Activated CD4-positive, alpha-beta memory T cell treated with anti-CD3 and anti-CD28 coated beads for 36 hours (primary cell): ENCODE data around the gene TRAPPC12. TPM values are rescaled to one million over a fixed set of nuclear protein-coding genes. Genes with fewer than 3 reads are reported as not detected.
"Not testable (repeated sequence)": the region's sequence is repeated elsewhere in the genome, so short reads cannot be mapped to it uniquely, and the experiment has no call there.

Experiments used
- CTCF ChIA-PET: fragments of 350-600 bp; sonication (Branson Sonifier 250); formaldehyde crosslinking; loops from one replicate; lab custom pipeline; 2021; ENCODE audit warnings: antibody characterized with exemption, inconsistent platforms; lab: Charles Lee
- POLR2A ChIA-PET: fragments of 350-600 bp; sonication (Branson Sonifier 250); formaldehyde crosslinking; loops from one replicate; lab custom pipeline; 2021; ENCODE audit warnings: antibody characterized with exemption; lab: Charles Lee
- DNase-seq: peaks from one replicate; pipeline ENCODE4 v3.0.0-alpha.2; 2020
- H3K27ac Mint-ChIP-seq: one replicate; pipeline ENCODE4 v1.8.0; 2021; ENCODE audit warnings: mixed read lengths
- H3K27me3 Mint-ChIP-seq: one replicate; pipeline ENCODE4 v1.8.0; 2021; ENCODE audit warnings: mixed read lengths
- H3K36me3 Mint-ChIP-seq: one replicate; pipeline ENCODE4 v1.8.0; 2021; ENCODE audit warnings: mixed read lengths
- H3K4me1 Mint-ChIP-seq: one replicate; pipeline ENCODE4 v1.8.0; 2021; ENCODE audit warnings: low read depth, mixed read lengths
- H3K4me3 Mint-ChIP-seq: one replicate; pipeline ENCODE4 v1.8.0; 2021; ENCODE audit warnings: mild to moderate bottlenecking, mixed read lengths
- H3K9me3 Mint-ChIP-seq: one replicate; pipeline ENCODE4 v1.8.0; 2021; ENCODE audit warnings: mixed read lengths
- intact Hi-C: fragments of 100-400 bp; cut with micrococcal nuclease; formaldehyde crosslinking; loops from one replicate; pipeline ENCODE4 v1.15.1; 2023
- total RNA-seq, 2 experiments: library from RNA; stranded (reverse); gene quantifications; one replicate each; pipeline ENCODE4 v1.2.3, GENCODE V29; 2021

TRAPPC12 gene
- total RNA-seq, 2 experiments from 2014 or later = 61.4 to 64.3 TPM

DNA sequence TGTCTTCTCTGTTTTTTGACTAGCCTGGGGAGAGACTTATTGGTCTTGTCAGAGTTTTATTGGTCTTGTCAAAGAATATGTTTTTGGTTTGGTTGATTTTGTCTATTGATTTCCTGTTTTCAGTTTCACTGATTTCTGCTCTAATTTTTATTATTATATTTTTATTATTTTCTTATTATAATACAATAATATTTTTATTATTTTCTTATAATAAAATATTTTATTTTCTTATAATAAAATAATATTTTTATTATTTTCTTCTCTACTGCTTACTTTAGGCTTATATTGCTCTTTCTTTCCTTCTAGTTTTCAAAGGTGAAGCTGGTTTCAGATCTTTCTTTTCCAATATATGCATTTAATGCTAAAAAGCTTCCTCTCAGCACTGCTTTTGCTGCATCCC, 62.0 kb downstream of the TRAPPC12 start:
- peaks cover 2% of the 10 kb centered on the region for H3K36me3 Mint-ChIP-seq
- peaks cover 19% of the 10 kb centered on the region for H3K4me1 Mint-ChIP-seq
- H3K27me3 Mint-ChIP-seq = no peaks in the 10 kb centered on the region
- intact Hi-C loops = no loop called here
- no peak overlapping the region for H3K4me3 Mint-ChIP-seq
- H3K9me3 Mint-ChIP-seq = no peaks in the 10 kb centered on the region
- DNase-seq = no peak
- CTCF ChIA-PET = interaction anchor here (0.6 to 6.2 kb wide), 3 partner anchors 18 to 179 kb away, joined by 3 to 43 read pairs (median 3); no protein-coding TSS in a partner anchor
- POLR2A ChIA-PET = interaction anchor here (1.5 to 1.6 kb wide), 2 partner anchors 8 to 116 kb away, joined by 3 to 5 read pairs; partner anchors contain the start of gene RNASEH1
- H3K27ac Mint-ChIP-seq = no peak overlapping the region

DNA sequence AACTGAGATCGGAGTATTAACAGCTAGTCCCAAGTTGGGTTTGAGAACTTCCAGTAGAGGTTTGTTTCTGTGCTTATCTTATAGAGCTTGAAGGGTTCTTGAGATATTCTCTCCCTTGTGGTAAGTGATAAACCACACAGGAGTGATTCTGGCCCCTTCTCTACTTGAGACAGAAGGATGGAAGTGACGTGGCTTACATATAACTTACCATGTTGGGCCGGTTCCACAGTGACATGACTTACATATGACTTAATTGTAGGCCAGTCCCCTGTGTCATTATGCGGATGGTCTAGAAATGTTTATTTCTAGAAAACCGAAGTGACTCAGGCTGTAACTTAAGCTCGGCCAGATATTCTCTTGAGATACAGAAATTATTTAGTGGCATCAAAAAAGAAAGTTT, 62.7 kb downstream of the TRAPPC12 start:
- intact Hi-C loops = no loop called here
- no peaks in the 10 kb centered on the region for H3K27me3 Mint-ChIP-seq

DNA sequence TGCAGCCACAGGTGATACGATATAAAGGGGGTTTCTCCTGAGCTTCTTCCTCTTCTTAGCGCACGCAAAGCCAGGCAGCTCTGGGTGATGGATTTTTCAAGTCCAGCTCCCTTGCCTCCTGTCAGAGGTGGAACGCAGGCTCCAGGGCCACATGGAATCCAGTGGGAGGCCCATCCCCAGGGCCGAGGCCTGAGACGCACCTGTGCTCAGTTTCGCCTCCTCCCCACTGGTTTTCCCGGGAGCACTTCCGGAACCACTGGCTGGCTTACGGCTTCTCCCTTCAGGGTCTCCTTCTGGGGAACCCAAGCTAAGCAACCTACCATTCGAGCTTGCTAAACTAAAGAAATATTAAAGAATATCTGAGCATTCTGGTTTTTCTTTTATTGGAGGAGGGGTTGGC, 63.6 kb downstream of the TRAPPC12 start:
- H3K27ac Mint-ChIP-seq = no peak overlapping the region
- ChIA-PET POLR2A (interaction anchor here (1.5 kb wide), 1 partner anchor 9 kb away, joined by 3 read pairs; no protein-coding TSS in a partner anchor), CTCF (interaction anchor here (6.2 kb wide), 1 partner anchor 20 kb away, joined by 43 read pairs; no protein-coding TSS in a partner anchor)
- H3K4me3 Mint-ChIP-seq = no peak overlapping the region
- no peaks in the 10 kb centered on the region for H3K9me3 Mint-ChIP-seq
- peaks cover 19% of the 10 kb centered on the region for H3K4me1 Mint-ChIP-seq
- no peak for DNase-seq
- intact Hi-C loops = no loop called here
- H3K27me3 Mint-ChIP-seq = no peaks in the 10 kb centered on the region
- peaks cover 8% of the 10 kb centered on the region for H3K36me3 Mint-ChIP-seq

More for the DNA sequence above, 62.7 kb downstream of the TRAPPC12 start:
- no peak for DNase-seq
- no peak overlapping the region for H3K4me3 Mint-ChIP-seq
- no peaks in the 10 kb centered on the region for H3K9me3 Mint-ChIP-seq
- H3K27ac Mint-ChIP-seq = no peak overlapping the region
- peaks cover 2% of the 10 kb centered on the region for H3K36me3 Mint-ChIP-seq
- ChIA-PET CTCF (interaction anchor here (0.6 to 6.2 kb wide), 2 partner anchors 19 to 178 kb away, joined by 3 to 43 read pairs; no protein-coding TSS in a partner anchor), POLR2A (interaction anchor here (1.5 to 1.6 kb wide), 2 partner anchors 8 to 116 kb away, joined by 3 to 5 read pairs; partner anchors contain the start of gene RNASEH1)
- H3K4me1 Mint-ChIP-seq = peaks cover 19% of the 10 kb centered on the region

DNA sequence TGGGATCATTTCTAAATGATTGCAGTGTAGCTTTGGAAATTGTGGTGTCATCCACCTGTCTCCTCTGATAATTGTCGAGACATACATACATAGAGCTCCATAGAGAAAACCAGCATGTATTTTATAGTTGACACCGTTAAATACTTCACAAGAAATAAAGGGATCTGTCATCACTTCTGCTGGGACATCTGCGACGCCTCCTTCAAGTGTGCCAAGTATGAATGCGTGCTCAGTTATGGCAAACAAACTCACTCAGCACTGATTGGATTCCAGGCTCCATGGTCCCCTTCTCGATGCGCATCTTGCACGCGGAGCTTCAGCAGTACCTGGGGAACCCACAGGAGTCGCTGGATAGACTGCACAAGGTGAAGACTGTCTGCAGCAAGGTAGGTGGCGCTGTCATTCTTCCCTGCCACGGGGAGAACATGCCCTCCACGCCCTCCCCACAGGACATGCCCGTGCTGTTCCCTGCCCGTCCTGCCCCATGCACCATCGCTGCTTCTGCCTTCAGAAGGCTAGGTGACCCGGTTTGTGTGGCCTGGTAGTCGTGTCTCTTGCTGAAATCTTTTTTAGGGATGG, 64.1 kb downstream of the TRAPPC12 start:
- CTCF ChIA-PET = interaction anchor here (6.2 kb wide), 1 partner anchor 20 kb away, joined by 43 read pairs; no protein-coding TSS in a partner anchor

DNA sequence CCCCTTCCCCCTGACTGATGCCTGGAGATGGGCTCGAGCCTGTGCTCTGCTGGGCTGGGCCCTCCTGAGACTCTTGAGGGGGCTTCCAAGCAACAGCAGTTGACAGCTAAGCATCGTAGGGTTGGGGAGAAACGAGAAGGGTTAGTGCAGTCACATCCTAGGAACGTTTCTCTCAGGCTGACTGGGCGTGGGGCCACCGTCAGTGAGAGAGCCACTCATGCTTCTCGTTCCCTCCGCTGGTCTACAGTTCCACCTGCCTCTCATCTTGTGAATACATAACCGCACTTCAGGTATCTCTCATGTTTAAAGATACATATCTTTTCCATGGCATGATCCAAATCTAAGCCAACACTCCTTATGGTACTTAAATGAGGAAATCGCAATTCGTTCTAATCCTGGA, 66.4 kb downstream of the TRAPPC12 start:
- Mint-ChIP-seq H3K9me3 (no peaks in the 10 kb centered on the region), H3K36me3 (peaks cover 18% of the 10 kb centered on the region), H3K27ac (no peak overlapping the region), H3K4me1 (peaks cover 4% of the 10 kb centered on the region), H3K27me3 (no peaks in the 10 kb centered on the region), H3K4me3 (no peak overlapping the region)
- POLR2A ChIA-PET = no interaction called here
- CTCF ChIA-PET = interaction anchor here (1.4 kb wide), 1 partner anchor 22 kb away, joined by 5 read pairs; no protein-coding TSS in a partner anchor
- intact Hi-C loops = no loop called here
- no peak for DNase-seq

More for the DNA sequence above, 64.1 kb downstream of the TRAPPC12 start:
- Mint-ChIP-seq H3K36me3 (peaks cover 11% of the 10 kb centered on the region), H3K27me3 (no peaks in the 10 kb centered on the region), H3K27ac (no peak overlapping the region), H3K9me3 (no peaks in the 10 kb centered on the region), H3K4me3 (no peak overlapping the region), H3K4me1 (peaks cover 17% of the 10 kb centered on the region)
- DNase-seq = no peak
- intact Hi-C loops = no loop called here
- POLR2A ChIA-PET = no interaction called here

DNA sequence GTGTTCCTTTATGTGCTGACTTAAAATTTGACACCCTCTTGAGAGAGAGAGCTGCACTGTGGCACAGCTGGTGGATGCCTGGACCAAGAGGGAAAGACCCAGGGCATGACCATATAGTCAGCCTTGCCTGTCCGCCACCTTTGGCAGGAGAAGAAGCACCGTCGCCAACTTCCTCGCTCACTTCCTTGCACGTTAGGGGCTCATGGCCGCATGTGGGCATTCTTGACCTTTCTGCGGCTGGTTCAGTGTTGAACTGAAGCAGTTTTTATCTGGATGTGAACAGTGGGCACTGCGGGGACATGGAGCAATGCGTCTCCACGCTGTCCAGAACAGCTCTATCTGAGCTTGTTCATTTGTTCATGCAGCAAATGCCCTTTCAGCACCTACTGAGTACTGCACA, 66.9 kb downstream of the TRAPPC12 start:
- Mint-ChIP-seq H3K36me3 (peaks cover 21% of the 10 kb centered on the region), H3K27ac (no peak overlapping the region), H3K4me3 (no peak overlapping the region), H3K27me3 (no peaks in the 10 kb centered on the region), H3K4me1 (no peaks in the 10 kb centered on the region), H3K9me3 (no peaks in the 10 kb centered on the region)
- ChIA-PET CTCF (interaction anchor here (1.4 kb wide), 1 partner anchor 23 kb away, joined by 5 read pairs; no protein-coding TSS in a partner anchor), POLR2A (no interaction called here)
- intact Hi-C loops = no loop called here
- no peak for DNase-seq

DNA sequence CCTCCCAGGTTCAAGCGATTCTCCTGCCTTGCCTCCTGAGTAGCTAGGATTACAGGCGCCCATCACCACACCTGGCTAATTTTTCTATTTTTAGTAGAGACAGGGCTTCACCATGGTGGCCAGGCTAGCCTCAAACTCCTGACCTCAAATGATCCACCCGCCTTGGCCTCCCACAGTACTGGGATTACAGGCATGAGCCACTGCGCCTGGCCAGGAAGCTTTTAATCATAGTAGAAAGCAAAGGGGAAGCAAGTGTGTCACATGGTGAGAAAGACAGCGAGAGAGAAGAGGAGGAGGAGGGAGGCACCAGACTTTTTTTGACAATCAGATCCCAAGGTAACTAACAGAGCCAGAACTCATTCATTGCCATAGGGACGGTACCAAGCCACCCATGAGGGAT, 67.7 kb downstream of the TRAPPC12 start:
- peaks cover 21% of the 10 kb centered on the region for H3K36me3 Mint-ChIP-seq
- POLR2A ChIA-PET, H3K4me3 Mint-ChIP-seq, H3K27me3 Mint-ChIP-seq, H3K4me1 Mint-ChIP-seq, intact Hi-C loops, H3K27ac Mint-ChIP-seq, H3K9me3 Mint-ChIP-seq, DNase-seq: not testable (repeated sequence)
- CTCF ChIA-PET = interaction anchor here (1.4 kb wide), 1 partner anchor 23 kb away, joined by 5 read pairs; no protein-coding TSS in a partner anchor

DNA sequence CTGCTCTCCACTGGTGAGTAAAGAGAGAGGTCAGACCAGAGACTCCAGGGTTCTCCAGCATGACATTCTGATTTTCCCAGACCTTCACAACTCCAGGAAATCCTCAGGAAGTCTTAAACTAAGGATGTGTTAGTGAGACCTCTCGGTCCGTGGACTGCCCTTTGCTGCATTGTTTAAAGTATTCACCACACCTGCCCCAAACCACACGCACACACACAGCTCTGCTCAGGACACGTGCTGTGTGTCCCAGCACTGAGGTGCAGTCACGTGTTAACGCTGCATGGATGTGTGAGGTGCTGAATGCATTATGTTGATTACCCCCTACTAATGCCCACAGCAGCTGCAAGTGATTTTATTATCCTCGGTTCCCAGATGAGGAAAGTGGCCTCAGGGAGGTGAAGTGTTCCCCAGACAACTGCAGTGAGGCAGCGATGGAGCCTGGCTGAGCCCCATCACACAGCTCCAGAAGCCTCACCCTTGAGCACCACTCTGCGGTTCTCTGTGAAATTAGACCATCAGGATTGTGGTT, 68.4 kb downstream of the TRAPPC12 start:
- intact Hi-C loops = no loop called here
- CTCF ChIA-PET = interaction anchor here (1.8 kb wide), 1 partner anchor 14 kb away, joined by 5 read pairs; no protein-coding TSS in a partner anchor

DNA sequence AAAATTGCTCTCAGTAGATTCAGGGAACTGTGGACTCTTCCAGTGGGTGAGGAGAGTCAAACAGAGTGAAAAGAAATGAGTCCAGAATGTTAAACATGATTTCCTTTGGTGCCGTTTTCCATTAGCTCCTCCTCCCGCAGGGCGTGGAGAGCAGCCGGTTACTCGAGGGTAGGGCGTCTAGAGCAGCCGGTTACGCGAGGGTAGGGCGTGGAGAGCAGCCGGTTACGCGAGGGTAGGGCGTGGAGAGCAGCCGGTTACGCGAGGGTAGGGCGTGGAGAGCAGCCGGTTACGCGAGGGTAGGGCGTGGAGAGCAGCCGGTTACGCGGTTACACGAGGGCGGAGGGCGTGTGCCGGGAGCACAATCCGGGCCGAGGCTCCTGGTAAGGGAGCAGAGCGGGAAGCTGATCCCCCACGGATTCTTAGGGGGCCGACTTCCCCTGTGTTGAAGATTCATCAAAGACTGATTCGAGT, 69.0 kb downstream of the TRAPPC12 start:
- H3K4me1 Mint-ChIP-seq, DNase-seq, H3K27ac Mint-ChIP-seq, POLR2A ChIA-PET, H3K4me3 Mint-ChIP-seq, intact Hi-C loops, H3K9me3 Mint-ChIP-seq, H3K27me3 Mint-ChIP-seq: not testable (repeated sequence)
- peaks cover 21% of the 10 kb centered on the region for H3K36me3 Mint-ChIP-seq
- CTCF ChIA-PET = interaction anchor here (0.7 to 1.8 kb wide), 2 partner anchors 13 to 26 kb away, joined by 3 to 5 read pairs; no protein-coding TSS in a partner anchor

More for the DNA sequence above, 68.4 kb downstream of the TRAPPC12 start:
- H3K9me3 Mint-ChIP-seq = no peaks in the 10 kb centered on the region
- no peaks in the 10 kb centered on the region for H3K27me3 Mint-ChIP-seq
- H3K27ac Mint-ChIP-seq = no peak overlapping the region
- no peak overlapping the region for H3K4me3 Mint-ChIP-seq
- no peaks in the 10 kb centered on the region for H3K4me1 Mint-ChIP-seq
- no peak for DNase-seq
- H3K36me3 Mint-ChIP-seq = peaks cover 21% of the 10 kb centered on the region
- POLR2A ChIA-PET = no interaction called here

DNA sequence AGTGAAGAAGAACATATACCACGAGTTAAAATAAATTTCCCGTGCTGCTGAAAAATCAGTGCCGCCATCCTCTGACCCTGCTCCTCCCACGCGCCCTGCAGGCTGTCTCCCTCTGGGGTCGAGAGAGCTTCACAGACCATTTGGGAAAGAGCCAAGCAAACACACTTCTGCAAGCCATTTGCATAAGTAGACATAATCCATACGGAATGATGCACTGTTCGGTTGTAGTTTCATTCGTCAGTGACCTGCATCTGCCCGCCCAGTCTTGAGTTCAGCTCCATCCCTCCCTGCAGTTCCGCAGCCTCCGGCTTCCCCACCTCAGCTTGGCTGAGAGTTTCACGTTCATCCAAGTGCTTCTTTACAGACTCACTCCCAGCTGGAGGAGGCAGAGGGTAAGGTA, 69.6 kb downstream of the TRAPPC12 start:
- no peak for DNase-seq
- ChIA-PET POLR2A (no interaction called here), CTCF (interaction anchor here (0.7 to 1.8 kb wide), 2 partner anchors 13 to 26 kb away, joined by 3 to 5 read pairs; no protein-coding TSS in a partner anchor)
- H3K27ac Mint-ChIP-seq = no peak overlapping the region
- no peaks in the 10 kb centered on the region for H3K27me3 Mint-ChIP-seq
- H3K36me3 Mint-ChIP-seq = peaks cover 21% of the 10 kb centered on the region
- intact Hi-C loops = no loop called here
- H3K4me3 Mint-ChIP-seq = no peak overlapping the region
- H3K9me3 Mint-ChIP-seq = no peaks in the 10 kb centered on the region
- H3K4me1 Mint-ChIP-seq = no peaks in the 10 kb centered on the region

DNA sequence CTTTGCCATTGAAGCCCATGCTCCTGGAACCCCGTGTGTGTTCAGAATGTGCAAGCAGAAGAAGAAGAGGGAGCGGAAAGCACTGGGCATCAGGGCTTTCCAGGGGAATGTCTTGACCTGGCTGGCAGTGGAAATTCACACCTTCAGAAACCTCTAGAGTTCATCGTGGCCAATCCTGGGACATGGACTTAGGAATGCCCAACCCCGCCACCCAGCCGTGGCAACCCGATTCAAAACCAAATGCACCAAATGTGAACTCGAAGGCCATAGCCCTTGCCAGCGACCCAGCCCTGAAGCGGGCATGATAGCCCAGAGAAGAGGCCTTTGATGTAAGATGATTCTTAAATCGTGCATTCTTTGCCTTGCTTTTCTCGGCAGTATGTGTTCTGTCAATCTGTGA, 70.4 kb downstream of the TRAPPC12 start:
- no peaks in the 10 kb centered on the region for H3K27me3 Mint-ChIP-seq
- H3K36me3 Mint-ChIP-seq = peaks cover 21% of the 10 kb centered on the region
- H3K27ac Mint-ChIP-seq = no peak overlapping the region
- no peaks in the 10 kb centered on the region for H3K9me3 Mint-ChIP-seq
- H3K4me1 Mint-ChIP-seq = no peaks in the 10 kb centered on the region
- DNase-seq = no peak
- CTCF ChIA-PET = interaction anchor here (1.8 kb wide), 1 partner anchor 12 kb away, joined by 5 read pairs; no protein-coding TSS in a partner anchor
- intact Hi-C loops = no loop called here
- POLR2A ChIA-PET = no interaction called here
- H3K4me3 Mint-ChIP-seq = no peak overlapping the region

DNA sequence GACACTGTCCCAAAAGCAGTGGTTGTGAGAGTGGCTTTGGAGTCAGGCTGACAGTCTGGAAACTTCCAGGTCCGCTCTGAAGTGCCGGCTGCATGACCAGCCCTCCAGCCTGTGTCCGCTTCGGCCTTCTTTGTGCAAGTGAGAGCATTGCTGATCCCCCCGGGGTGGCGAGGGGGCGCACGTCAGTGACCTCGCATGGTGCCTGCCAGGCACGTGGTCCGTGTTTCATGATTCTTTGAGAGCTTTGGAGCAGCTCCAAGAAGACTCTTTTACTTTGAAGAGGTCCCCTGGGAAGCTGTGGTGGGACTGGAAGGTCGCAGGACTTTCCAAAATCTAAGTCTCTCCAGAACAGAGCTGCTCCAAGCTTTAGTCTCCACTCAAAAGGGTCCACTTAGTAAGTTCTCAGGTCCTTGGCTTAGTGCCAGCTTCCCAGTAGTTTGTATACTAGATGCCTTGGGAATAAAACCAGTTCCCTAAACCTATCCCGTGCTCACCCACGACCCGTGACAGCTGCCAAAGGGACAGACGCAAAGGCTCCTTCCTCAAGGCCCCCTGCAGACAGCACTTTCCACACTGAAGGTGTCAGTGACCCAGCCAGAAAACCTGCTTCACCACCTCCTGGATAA, 71.0 kb downstream of the TRAPPC12 start:
- intact Hi-C loops = no loop called here
- Mint-ChIP-seq H3K9me3 (no peaks in the 10 kb centered on the region), H3K4me1 (no peaks in the 10 kb centered on the region), H3K27ac (no peak overlapping the region), H3K4me3 (no peak overlapping the region), H3K27me3 (no peaks in the 10 kb centered on the region), H3K36me3 (peaks cover 21% of the 10 kb centered on the region)
- DNase-seq = no peak
- ChIA-PET POLR2A (no interaction called here), CTCF (interaction anchor here (1.7 to 1.8 kb wide), 2 partner anchors 12 to 27 kb away, joined by 4 to 9 read pairs; no protein-coding TSS in a partner anchor)
